Posterior cingulate gyrus (tissue), 11 donors: ENCODE measurements around the gene MMAB.

Experiments
- DNase-seq, 10 donors: peaks; one replicate each; pipeline versions ENCODE4 v3.0.0 to v3.0.0-alpha.2; 2020 to 2021; ENCODE audit warnings: mixed read lengths in 3 of 10
- intact Hi-C: fragments of 100-400 bp; cut with DNase I; formaldehyde crosslinking; loops from one replicate; pipeline ENCODE4 v1.15.1; 2023

MMAB gene

DNA sequence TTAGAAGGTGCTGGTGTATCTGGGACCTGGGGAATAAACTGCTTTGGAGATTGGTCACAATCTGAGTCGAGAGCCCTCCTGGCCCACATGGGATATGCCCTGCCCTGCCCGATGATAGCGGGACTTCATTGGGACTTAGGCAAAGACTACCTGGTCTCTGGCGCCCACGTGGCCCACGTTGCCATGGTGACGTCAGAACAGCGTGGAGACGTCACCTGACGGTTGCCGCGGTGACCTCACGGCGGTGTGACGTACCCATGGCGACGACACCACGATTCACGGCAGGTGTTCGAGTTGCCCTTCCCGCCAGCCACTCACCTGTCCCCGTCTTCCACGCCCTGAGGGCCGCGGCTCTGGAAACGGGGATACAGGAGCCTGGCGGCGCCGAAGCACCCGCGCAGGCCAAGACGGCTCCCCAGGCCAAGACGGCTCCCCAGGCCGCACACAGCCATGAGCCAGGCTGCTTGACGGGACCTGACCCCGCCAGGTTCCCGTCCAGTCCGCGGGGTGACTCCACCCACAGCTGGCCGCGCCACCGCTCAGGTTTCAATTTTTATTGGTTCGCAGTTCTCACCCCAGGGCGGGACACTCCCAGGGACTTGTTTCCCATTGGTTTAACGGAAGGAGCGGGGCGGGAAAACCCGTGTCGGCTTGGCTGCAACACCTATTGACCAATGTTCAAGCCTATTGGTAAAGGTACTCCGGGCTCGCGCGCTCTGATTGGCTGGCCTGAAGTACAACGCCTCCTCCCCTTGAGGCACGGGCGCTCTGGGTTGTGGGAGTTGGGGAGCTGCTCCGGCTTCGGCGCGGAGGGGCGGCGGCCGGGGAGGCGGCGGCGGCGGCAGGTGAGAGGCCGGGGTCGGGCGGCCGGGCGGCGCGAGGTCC is at the start of gene MMAB, which contains the start of gene MVK:
MMAB (minus strand) TSS at position 476 of the 885 bp plus-strand sequence; CDS start at position 452, 24 bp downstream.
MVK (plus strand) TSS at position 766 of the 885 bp plus-strand sequence. CDS start 1,029 bp downstream, outside the sequence.
- DNase-seq: peak; percentile 97 to 100 (median 99)
- intact Hi-C loops: loop anchor here (10.0 kb wide), 1 partner anchor 48 kb away; no protein-coding TSS in a partner anchor

DNA sequence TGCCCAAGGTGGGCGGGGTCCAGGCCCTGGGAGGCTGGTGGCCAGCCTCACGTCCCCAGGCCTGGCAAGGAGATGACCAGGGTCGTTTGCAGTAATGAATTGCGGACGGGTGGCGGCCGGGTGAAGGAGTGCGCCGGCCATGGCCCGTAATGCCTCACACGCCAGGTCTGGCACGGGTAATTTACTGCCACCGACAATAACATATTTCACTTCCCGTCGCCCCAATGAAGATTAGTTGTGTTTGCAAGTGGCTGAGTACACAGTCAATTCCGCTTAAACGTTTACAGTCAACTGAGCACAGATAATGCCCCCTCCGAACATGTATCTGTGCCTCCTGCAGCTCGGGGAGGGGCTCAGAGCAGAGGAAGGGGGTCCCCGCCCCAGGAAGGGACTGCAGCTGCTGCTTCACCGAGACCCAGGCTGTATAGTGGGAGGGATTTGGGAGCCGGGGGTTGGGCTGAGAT is 48.6 kb upstream of the MMAB start:
- no peak for DNase-seq

DNA sequence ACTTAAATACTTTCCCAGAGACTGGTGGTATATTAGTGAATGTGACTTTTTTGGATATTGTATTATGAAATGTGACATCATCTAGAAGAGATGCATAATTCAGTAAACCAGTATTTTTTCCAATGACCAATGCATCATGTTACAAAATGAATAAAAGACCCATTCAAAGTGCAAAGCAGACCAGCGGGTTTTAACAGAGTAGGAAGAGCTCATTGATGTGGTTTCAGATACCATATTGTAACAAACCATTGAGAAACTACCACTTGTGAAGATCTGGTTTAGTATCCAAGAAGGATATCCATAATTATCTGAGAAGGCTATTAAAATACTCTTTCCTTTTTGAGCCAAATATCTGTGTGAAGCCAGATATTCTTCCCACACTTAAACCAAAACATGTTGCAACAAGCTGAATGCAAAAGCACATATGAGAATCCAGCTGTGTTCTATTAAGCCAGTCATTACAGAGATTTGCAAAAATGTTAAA is 47.9 kb upstream of the MMAB start:
- no peak for DNase-seq
- intact Hi-C loops: no loop called here

More for the DNA sequence above, 48.6 kb upstream of the MMAB start:
- intact Hi-C loops: no loop called here

DNA sequence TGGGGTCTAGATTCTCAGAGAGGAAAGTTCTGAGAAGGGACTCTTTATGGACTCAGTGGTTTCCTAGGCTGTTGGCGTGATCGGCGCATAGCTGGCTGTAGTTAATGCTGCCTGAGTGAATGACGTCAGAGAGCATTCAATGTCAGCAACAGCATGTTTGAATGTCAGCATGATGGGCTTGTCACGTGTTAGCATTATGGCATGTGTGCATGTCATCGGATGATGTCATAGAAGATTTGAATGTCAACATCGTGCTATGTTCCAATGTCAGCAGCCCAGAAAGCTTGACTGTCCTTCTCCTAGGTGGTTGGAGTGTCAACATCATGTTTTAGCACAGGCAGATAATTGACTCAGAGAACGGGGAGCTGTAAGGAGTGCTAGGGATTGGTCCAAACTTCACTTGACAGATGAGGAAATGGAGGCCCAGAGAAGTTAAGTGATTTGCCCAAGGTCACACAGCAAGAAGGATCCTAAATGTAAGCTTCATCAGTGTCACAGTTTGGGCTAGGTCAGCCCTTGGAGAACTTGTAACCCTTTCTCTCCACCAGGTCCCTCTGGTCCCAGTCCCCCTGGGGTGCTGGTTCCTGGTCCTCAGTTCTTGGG is 45.8 kb upstream of the MMAB start:
- intact Hi-C loops: no loop called here
- no peak for DNase-seq

DNA sequence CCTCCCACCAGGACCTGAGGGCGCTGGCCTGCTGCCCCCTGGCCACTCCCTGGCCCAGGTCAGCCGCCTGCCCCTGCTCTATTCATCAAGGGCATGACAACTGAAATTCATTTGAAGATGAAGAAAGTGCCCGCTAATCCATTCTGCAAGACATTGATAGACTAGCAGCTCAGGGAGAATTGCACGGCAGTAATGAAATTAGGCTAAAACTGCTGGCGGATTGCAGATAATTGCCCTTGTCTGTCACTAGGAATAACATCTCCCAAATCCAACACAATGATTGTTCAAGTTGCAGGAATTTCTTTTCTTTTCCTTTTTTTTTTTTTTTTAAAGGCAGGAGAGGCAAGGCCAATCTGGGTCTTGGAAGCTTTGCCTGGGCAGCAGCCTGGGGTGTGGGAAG is 44.8 kb upstream of the MMAB start:
- intact Hi-C loops: no loop called here
- no peak for DNase-seq

DNA sequence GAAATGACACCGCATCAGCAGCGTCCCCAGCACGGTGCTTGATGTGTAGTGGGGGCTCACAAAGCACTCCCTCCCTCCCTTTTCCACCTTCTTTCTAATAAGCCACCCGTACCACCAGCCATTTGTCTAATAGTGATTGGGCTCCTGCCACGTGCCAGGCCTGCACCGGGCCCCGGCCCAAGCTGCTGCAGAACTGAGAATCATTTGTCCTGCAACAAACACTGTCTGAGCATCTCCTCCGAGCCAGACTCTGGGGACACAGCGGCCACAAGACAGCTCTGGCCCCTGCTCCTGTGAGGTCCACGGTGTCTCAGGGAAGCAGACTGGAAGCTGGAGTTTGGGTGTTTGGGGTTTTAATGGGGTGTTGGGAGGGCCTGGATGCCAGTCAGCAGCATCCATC is 44.2 kb upstream of the MMAB start:
- intact Hi-C loops: no loop called here
- peak; percentile 68 to 98 (median 79) for DNase-seq

DNA sequence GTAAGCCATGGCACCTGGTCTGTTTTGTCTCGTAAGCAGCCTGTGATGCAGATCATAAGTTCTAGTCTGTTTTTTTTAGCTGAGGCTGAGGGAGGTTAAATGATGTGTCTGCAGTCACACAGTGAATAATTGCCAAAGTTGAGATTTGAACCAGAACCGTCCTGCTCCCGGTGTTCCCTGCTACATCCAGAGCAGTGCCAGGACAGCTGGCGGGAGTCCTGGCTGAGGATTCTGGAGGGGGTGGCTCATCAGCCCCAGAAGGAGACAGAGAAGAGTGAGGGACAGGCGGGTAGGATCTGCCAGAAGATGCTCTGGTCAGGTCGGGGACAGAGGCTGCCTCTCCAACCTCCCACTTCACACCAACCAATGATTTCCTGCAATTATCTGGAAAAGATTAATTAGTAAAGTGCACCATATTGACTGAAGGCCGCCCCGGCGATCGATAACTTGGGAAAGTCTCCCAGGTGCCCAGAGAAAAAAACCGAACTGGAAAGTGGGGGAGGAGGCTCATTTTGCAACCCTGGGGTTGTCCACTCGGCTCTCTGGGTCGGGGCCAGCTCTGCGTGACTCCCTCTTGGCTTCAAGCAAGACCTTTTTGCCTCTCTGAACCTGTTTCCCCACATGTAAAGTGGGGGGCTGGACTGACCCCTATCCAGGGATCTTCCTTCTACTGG is 42.4 kb upstream of the MMAB start:
- DNase-seq: no peak
- intact Hi-C loops: no loop called here

DNA sequence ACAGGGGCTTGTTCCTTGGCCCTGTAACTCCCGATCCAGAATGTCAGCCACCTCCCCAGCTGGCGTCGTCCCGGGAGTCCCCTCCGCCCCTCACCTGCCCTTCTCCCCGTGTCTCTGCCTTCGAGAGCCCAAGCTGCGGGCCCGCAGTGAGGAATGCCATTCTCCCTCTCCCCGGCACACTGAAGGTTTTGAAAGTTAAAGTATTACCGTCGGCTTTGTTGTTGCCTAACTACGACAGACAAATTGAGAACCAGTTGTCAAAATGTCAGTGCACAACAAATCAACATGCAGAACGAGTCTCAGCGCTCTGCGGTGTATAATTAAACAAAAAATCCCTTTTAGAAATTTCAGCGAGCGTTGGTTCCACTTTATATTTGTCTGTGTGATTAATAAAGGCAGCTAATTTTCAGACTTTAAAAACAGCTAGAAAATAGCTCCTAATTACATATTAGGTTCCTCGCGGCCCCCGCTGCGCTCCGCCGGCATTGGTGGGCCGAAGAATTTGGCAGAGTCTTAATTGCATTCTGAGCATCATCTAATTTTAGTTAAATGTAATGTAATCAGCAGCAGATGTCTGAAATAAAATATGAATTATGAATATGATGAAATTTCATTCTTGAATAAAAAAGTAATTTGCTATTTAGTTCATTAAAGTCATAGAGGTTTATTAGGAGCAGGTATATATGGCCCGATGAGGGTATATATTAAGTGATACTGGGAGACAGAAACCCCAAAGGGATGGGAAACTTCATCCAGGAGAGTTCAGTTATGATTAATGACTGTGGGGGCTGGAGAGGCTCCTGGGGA is 40.5 kb upstream of the MMAB start:
- intact Hi-C loops: no loop called here
- no peak for DNase-seq

DNA sequence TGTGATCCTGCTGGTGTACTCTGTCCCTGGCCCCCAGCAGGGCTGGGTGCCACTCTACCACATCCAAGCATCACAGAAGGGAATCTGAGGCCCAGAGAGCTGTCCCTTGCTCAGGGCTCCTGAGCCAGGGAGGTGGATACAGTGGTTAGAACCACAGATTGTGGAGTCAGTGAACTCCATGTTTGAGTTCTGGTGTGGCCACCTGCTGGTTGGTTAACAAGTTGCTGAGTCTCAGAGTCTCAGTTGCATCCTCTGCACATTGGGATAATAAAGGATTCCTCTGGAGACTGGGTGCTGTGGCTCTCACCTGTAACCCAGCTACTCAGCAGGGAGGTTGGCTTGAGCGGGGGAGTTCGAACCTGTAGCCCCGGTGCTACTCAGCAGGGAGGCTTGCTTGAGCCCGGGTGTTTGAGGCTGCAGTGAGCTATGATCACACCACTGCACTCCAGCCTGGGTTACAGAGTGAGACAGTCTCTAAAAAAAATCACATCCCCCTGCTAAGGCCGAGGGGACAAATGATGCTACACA is 39.7 kb upstream of the MMAB start:
- intact Hi-C loops: no loop called here
- no peak for DNase-seq

DNA sequence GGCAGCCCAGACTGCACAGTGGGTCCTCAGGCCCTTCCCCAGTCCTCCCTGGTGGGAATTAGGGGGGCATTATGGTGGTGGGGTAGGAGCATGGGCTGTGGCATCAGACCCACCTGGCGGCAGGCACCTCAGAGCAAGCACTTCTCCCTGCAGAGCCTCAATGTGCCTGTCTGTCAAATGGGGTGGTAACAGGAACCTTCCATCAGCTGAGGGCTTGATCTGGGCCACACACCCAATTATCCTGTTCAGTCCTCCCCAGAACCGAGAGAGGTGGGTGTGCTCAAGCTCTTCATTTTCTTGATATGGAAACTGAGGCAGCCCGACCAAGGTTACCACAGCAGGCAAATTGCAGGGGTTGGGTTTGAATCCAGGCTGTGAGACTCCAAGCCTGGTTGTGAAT is 38.7 kb upstream of the MMAB start:
- intact Hi-C loops: no loop called here
- DNase-seq: no peak

DNA sequence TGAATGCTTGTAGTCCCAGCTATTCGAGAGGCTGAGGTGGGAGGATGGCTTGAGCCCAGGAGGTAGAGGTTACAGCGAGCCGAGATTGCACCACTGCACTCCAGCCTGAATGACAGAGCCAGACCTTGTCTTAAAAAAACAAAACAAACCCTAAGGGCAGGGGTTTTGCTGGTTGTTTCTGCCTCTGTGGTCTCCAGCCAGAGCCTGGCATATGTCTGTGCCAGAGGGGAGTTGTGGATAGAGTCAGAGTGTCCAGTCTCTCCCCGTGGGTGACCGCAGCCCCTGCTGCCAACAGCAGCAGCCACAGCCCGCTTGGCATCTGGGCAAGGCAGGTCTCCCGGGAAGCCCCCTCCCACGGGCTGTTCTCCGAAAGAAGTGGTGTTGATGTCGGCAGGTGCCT is 37.9 kb upstream of the MMAB start:
- DNase-seq: no peak
- intact Hi-C loops: no loop called here

DNA sequence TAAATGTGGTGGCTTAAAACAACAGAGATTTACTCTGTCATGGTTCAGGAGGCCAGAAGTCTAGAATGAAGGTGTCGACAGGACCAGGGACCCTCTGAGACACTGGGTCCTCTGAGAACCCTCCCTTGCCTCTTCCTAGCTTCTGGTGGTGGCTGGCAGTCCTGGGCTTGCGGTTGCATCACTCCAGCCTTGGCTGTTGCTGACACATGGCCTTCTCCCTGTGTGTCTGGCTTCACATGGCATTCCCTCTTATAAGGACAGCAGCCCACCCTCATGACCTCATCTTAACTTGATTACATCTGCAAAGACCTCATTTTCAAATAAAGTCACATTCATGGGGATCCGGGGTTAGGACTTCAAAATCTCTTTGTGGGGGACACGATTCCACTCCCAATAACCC is 37.2 kb upstream of the MMAB start:
- intact Hi-C loops: no loop called here
- no peak for DNase-seq

DNA sequence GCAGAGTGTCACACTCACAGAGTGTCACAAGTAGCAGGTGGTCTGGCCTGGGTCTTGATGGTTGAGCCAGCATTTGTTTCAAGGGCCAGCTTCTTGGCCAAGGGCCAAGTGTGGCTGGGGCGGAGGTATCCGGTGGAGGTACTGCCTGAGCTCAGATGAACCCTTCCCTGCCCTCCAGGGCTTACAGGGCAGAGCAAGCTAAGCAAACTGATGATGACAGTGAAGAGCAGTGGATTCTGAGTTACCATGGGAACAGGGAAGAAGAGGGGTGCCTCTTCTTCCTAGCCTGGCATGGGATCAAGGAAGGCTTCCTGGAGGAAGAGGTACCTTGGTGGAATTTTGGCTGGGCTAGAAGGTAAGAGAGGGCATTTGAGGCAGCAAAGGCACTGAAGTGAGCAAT is 36.0 kb upstream of the MMAB start:
- intact Hi-C loops: no loop called here
- no peak for DNase-seq

DNA sequence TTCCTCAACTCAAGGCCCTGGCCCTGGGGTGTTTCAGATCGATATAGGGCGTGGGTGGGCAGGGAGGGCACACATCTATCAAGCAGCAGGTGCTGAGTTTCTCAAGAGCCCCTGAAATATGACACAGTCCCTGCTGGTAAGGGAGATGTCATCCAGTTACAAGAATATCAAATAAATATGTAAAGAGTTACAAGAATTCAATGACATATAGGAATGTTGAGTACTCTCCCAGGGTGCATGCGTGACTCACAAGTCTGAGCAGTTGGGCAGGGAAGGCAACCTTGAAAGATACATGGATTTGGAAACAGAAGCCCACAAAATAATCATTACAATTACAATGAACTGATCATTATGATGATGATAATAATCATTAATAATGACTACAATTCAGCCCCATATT is 35.5 kb upstream of the MMAB start:
- DNase-seq: no peak
- intact Hi-C loops: no loop called here

DNA sequence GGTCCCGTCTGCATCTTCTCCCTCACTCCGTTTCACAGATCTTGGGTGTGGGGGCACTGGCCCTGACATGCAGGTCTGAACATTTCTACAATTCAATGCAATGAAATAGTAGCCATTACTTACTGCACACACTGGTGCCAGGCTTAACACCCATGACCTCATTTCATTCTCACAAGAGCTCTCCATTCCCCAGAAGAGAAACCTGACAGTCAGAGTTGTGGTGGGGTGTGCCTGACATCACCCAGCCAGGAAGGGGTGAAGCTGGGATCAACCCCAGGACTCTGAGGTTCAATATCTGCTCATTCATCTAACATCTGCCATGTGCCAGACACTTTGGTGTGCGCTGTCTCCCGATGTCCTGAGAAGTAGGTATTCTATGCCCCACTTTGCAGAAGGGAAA is 35.0 kb upstream of the MMAB start:
- no peak for DNase-seq
- intact Hi-C loops: no loop called here

DNA sequence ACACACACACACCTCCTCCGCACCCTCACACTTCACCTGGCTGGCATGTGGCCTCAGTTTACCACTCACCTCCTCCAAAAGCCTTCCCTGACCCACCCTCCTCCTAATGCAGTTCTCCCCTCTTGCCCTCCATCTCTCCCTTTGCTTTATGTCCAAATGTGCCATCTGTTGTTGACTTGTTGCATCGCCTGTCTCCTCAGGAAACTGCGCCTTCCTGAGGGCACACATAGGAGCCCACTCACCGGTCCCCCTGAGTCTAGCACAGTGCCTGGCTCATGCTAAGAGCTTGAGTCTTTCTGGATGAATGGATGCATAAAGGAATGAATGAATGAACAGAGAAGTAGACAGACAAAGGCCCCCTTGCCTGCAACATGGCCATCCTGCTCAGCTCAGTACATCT is 34.3 kb upstream of the MMAB start:
- DNase-seq: no peak
- intact Hi-C loops: no loop called here

DNA sequence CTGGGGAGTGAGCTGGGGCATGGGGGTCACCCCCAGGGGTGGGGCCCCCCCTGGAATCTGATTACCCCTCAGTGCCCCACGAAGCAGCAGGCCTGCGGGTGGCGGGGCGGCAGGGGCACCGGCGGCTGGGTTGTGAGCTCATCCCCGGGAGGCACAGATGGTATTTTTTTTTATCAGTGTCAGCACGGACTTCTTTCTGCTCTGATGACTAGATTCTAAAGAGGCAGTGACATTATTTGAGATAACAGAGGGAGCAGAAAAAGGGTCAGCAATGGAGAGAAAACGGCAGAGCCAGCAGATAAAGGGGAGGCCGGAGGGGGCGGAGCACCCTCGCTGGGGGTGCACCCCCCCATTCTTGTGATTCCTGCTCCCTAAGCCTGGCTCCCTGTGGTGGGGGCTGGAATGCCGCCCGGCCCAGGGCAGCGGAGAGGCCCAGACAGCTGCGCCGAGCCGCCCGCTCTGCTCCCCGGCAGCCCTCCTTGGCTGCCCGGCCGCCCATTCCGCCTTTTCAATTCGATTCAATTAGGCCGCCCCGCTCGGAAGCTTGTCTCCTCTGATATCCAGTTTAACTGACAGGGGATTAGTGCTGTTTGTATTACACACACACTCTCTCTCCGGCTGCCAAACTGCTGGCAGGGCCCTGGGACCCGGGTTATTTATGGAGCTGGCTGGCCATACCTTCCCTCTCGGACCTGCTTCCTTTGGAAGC is 33.2 kb upstream of the MMAB start:
- intact Hi-C loops: no loop called here
- DNase-seq: peak; percentile 49 to 96 (median 63)

DNA sequence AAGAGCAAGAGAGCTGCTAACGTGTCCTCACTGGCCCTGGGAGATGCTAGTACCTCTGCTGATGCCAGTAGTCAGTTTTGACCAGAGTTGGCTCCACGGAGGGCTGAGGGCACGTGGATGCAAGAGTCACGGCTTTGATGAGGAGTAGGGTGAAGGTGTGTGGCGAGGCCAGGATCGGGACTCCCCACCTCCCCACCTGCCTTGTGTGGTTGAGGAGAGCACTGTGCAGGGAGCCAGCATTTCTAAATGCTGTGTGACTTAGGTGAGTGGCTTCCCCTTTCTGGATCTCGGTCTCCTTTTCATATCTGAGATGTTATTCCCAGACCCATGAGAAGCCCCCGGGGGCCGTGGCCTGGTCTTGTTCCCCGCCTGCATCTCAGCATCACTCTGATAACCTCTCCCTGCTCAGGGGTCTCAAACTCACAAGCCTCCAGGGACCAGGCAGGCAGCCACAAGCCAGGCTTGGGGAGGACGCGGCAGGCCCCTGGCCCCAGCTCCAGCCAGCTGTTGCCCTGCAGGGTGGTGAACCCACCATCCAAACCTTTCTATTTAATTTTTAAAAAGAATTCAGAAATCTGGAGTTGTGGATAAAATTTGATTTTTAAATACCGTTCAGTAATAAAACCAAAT is 32.4 kb upstream of the MMAB start:
- intact Hi-C loops: no loop called here
- no peak for DNase-seq

DNA sequence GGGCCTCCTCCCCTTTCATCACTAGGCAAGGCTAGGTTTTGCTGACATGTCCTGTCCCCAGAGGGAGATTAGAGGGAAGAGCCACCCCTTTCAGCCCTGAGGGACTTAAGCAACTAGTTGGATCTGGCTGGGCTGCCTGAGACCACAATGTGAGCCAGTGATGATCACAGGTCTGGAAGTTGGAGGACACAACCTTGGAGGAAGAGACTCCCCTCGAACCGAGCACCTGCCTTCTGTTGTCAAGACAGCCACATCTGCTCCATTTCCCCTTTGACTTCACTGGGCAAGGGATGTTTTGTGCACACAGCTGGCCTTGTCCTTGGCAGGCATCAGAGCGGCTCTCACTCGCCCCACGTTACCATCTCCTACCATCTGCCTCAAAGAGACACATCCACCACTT is 31.7 kb upstream of the MMAB start:
- no peak for DNase-seq
- intact Hi-C loops: no loop called here
